ENCODE data around the gene BTBD9. TPM values are rescaled to one million over a fixed set of nuclear protein-coding genes. Genes with fewer than 3 reads are reported as not detected.
A peak's percentile ranks its signal among the peaks of the same experiment; 100 is the strongest.

Gene BTBD9
- total and polyA plus RNA-seq, 2 of the 13 experiments (the other 11 are each of a cell fraction or from before 2014, with no cell fraction given) = 1.2 to 3.0 TPM

DNA sequence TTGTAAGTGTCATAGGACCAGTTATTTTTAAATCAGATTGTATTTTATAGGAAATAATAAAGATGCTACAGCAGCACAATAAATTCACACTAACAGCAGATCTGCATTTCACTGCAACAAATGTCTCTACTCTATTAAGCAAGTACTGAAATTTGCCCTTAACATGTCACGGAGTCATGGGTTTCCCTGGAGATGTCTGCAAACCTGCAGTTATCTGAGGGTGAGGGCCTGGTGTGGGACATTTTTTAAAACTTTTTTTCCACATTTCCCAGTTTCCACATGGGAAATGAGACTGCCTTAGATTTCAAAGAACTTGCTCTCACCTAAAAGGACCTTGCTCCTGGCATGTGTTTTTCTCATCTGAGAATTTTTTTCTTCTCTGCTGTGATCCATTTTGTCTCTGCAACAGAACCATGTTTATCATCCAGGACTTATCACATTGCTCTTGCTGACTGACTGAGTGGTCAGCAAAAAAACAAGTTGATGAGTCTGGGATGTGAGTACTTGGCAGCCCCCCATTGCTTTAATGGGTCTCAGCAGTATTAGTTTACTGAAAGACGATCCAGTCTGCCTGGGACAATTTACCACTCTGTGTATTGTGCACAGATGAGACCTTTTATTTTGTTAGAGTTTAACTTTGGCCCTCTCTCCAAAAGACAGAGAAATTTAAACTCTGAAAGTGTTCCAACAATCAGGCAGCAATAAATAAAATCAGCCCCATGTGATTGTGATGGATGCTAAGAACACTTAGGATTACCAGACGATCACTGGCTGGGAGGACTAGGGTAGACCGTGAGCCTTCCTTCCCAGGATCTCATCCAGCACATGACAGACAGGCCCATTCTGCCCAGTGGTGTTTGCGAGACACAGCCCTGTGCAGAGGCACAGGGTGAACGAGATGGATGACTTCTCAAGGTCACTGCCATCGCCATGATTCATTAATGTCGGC lies 268.8 kb downstream of the BTBD9 start:
- Histone ChIP-seq H3K9me3 (ENCODE audit: low read length) (no peaks in the 10 kb centered on the region), H3K27me3 (ENCODE audit: control insufficient read depth in 1 of 2, insufficient read depth in 2 of 2, low read length in 2 of 2) (no peaks in the 10 kb centered on the region), H3K27ac (ENCODE audit: extremely low read length, insufficient read depth, low read length) (no peak overlapping the region), H3K4me1 (ENCODE audit: insufficient read depth, low read length) (no peaks in the 10 kb centered on the region), H3K4me2 (ENCODE audit: low read depth, low read length) (no peak overlapping the region), H3K4me3 (replicated peaks in 1 of 3; ENCODE audit: insufficient read depth in 1 of 3, low read depth in 2 of 3, low read length in 3 of 3) (no peak overlapping the region), H4K20me1 (ENCODE audit: insufficient read depth, low read length) (no peaks in the 10 kb centered on the region; the same call in 1 of the 2 replicates), H2AFZ (ENCODE audit: low read length) (no peak overlapping the region), H3K36me3 (replicated peaks in 1 of 2; ENCODE audit: control insufficient read depth in 1 of 2, insufficient read depth in 2 of 2, low read length in 2 of 2) (no peaks in the 10 kb centered on the region), H3K79me2 (ENCODE audit: insufficient read depth, low read length) (no peaks in the 10 kb centered on the region), H3K9ac (ENCODE audit: insufficient read depth, low read depth, low read length) (no peak overlapping the region)
- TF ChIP-seq ZNF235 (CRISPR knock-in tag; IDR thresholded peaks at IDR 0.05; ENCODE audit: borderline replicate concordance) (no peak), AGO2 (optimal IDR thresholded peaks at IDR 0.05; ENCODE audit: low read depth, low read length) (no peak), MAFK (conservative IDR thresholded peaks at IDR 0.05 in 1 of 2, IDR thresholded peaks at IDR 0.05 in 1 of 2; ENCODE audit: low read length in 2 of 2) (0 out of 4 replicates have a peak, but pooled peaks of 1 of the 2 experiments have one; percentile 5), ZIK1 (CRISPR knock-in tag; IDR thresholded peaks at IDR 0.05; ENCODE audit: borderline replicate concordance, low read depth) (no peak)
- TF ChIP-seq, protein P1, sequence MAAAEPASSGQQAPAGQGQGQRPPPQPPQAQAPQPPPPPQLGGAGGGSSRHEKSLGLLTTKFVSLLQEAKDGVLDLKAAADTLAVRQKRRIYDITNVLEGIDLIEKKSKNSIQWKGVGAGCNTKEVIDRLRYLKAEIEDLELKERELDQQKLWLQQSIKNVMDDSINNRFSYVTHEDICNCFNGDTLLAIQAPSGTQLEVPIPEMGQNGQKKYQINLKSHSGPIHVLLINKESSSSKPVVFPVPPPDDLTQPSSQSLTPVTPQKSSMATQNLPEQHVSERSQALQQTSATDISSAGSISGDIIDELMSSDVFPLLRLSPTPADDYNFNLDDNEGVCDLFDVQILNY (CRISPR knock-in tag; conservative IDR thresholded peaks at IDR 0.05) = no peak
- intact Hi-C loops (cut with micrococcal nuclease; ENCODE audit: unreplicated experiment) (no loop called here), in situ Hi-C loops (cut with HindIII; ENCODE audit: extremely low pct_ligation_motif_present, low pct_unique_long_range_greater_than_20kb) (no loop called here)
- FAIRE-seq (no peak), ATAC-seq (no peak; the same call in 2 of the 3 replicates), DNase-seq (ENCODE audit: low spot score) (no peak)
- no TSS peak for BruUV-seq (replicated peaks)
- 49% methylated on average over 8 of the region's 8 CpGs for WGBS (ENCODE audit: low lambda C conversion rate)
- ChIA-PET CTCF (ENCODE audit: low intra/inter-chr PET ratio, low total read pairs) (no interaction called here), POLR2A (no interaction called here)

- no peak overlapping the region for H2AFZ ChIP-seq (ENCODE audit: low read length)
- no peaks in the 10 kb centered on the region for H3K79me2 ChIP-seq (ENCODE audit: insufficient read depth, low read length)
- FAIRE-seq = no peak
- H3K36me3 ChIP-seq (replicated peaks in 1 of 2; ENCODE audit: control insufficient read depth in 1 of 2, insufficient read depth in 2 of 2, low read length in 2 of 2) = no peaks in the 10 kb centered on the region
- in situ Hi-C loops (cut with HindIII; ENCODE audit: extremely low pct_ligation_motif_present, low pct_unique_long_range_greater_than_20kb) (no loop called here), intact Hi-C loops (cut with micrococcal nuclease; ENCODE audit: unreplicated experiment) (no loop called here)
- no TSS peak for BruUV-seq (replicated peaks)
- no peak for ATAC-seq
- ChIA-PET CTCF (ENCODE audit: low intra/inter-chr PET ratio, low total read pairs) (no interaction called here), POLR2A (no interaction called here)
- H3K4me3 ChIP-seq (replicated peaks in 1 of 3; ENCODE audit: insufficient read depth in 1 of 3, low read depth in 2 of 3, low read length in 3 of 3) = no peak overlapping the region
- H3K27me3 ChIP-seq (ENCODE audit: control insufficient read depth in 1 of 2, insufficient read depth in 2 of 2, low read length in 2 of 2) = no peaks in the 10 kb centered on the region
- H3K4me2 ChIP-seq (ENCODE audit: low read depth, low read length) = no peak overlapping the region
- H3K9ac ChIP-seq (ENCODE audit: insufficient read depth, low read depth, low read length) = no peak overlapping the region
- no peaks in the 10 kb centered on the region; the same call in 1 of the 2 replicates for H4K20me1 ChIP-seq (ENCODE audit: insufficient read depth, low read length)
- no peak for DNase-seq (ENCODE audit: low spot score)
- H3K9me3 ChIP-seq (ENCODE audit: low read length) = no peaks in the 10 kb centered on the region
- H3K27ac ChIP-seq (ENCODE audit: extremely low read length, insufficient read depth, low read length) = no peak overlapping the region
- no peaks in the 10 kb centered on the region for H3K4me1 ChIP-seq (ENCODE audit: insufficient read depth, low read length)
- TF ChIP-seq GLMP (CRISPR knock-in tag; IDR thresholded peaks at IDR 0.05; ENCODE audit: borderline replicate concordance) (no peak), ZBTB46 (CRISPR knock-in tag; IDR thresholded peaks at IDR 0.05; ENCODE audit: borderline replicate concordance) (no peak), ZNF441 (CRISPR knock-in tag; IDR thresholded peaks at IDR 0.05; ENCODE audit: borderline replicate concordance) (no peak), SIX4 (CRISPR knock-in tag; IDR thresholded peaks at IDR 0.05) (no peak), TCF7L2 (IDR thresholded peaks at IDR 0.05; ENCODE audit: low read depth, low read length) (no peak), NCOA2 (CRISPR knock-in tag; IDR thresholded peaks at IDR 0.05) (no peak)
- TF ChIP-seq, protein P2, sequence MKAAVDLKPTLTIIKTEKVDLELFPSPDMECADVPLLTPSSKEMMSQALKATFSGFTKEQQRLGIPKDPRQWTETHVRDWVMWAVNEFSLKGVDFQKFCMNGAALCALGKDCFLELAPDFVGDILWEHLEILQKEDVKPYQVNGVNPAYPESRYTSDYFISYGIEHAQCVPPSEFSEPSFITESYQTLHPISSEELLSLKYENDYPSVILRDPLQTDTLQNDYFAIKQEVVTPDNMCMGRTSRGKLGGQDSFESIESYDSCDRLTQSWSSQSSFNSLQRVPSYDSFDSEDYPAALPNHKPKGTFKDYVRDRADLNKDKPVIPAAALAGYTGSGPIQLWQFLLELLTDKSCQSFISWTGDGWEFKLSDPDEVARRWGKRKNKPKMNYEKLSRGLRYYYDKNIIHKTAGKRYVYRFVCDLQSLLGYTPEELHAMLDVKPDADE (CRISPR knock-in tag; IDR thresholded peaks at IDR 0.05) = no peak
Observed at GRCh38 chr6:38367231-38367630, 272.5 kb downstream of the BTBD9 start.
